ENCODE measurements around the gene RPL36. TPM values are rescaled to one million over a fixed set of nuclear protein-coding genes. Genes with fewer than 3 reads are reported as not detected.

RPL36 gene
- polyA plus RNA-seq, 3 donors = 635 to 979 (median 767) TPM

DNA sequence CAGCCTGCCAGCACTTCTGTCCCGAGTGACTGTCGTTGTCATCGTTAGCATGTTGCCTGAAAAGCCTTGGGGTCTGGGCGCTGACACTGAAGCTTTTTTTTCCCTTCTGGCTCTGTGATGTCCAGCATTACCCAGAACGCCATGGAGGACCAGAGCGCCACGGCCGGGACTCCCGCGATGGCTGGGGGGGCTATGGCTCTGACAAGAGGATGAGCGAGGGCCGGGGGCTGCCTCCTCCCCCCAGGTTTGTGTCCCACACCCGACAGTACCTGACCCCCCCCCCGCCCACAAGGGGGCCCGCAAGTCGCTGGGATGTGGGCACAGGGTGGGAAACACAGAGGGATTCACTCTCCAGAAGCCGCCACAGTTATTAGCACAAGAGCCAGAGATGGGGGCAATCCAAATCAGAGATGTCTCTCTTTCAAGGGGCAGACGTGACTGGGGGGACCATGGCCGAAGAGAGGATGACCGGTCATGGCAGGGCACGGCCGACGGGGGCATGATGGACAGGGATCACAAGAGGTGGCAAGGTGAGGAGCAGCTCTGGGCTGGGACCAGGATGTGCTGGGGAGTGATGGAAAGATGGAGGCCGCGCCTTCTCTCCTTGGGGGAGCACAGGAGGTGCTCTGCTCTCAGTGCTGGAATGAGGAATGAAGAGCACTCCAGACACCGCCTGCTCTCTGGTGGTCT lies 23.0 kb upstream of the RPL36 start:
- DNase-seq = no peak

DNA sequence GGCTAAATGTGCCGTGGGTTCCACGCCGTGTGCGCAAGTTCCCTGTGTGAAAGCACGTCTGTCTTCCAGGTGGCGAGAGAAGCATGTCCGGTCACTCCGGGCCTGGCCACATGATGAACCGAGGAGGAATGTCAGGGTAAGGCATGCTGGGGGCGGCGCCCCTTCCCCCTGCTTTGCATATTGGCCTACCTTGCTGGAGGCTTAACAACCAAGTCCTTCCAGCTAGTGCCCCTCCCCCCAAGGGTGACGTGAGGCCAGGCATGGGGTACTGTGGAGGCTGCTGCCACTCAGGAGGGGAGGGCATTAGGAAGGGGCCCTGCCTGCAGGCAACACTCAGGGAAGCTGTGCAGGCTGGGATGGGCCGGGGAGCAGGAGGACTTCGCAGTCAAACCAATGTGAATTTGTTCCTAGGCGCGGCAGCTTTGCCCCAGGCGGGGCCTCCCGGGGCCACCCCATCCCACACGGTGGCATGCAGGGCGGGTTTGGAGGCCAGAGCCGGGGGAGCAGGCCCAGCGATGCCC lies 22.3 kb upstream of the RPL36 start:
- no peak for DNase-seq

DNA sequence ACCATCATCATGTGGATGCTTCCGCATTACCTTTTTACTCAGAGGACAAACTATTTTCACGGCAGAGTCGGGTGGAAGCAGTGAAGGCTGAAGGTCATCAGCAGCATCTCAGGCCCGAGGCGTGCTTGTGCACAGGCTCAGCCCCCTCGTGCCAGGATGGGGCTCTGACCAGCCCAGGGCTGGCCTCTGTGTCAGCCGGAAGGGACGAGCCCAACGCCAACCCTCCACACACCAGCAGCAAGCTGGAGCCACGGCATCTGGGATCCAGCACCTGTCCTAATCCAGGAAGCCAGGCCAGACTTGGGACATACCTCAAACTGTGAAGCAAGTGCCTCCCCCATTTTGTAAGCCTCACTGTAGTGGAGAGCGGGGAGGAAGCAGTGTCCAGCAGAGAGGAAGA lies 20.9 kb upstream of the RPL36 start:
- DNase-seq = no peak

DNA sequence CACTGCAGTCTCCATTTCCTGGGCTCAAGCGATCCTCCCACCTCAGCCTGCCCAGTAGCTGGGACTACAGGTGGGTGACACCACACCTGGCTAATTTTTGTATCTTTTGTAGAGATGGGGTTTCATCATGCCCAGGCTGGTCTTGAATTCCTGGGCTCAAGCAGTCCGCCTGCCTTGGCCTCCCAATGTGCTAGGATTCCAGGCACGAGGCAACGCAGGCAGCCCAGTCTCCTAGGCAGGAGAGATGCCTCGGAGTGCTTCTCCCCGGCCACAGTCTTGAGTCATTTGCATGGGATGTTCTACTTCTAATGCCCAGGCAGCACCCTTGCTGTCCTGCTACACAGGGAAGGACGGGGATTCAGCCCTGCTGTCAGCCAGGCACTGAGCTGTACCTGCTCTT lies 18.5 kb upstream of the RPL36 start:
- DNase-seq = no peak

DNA sequence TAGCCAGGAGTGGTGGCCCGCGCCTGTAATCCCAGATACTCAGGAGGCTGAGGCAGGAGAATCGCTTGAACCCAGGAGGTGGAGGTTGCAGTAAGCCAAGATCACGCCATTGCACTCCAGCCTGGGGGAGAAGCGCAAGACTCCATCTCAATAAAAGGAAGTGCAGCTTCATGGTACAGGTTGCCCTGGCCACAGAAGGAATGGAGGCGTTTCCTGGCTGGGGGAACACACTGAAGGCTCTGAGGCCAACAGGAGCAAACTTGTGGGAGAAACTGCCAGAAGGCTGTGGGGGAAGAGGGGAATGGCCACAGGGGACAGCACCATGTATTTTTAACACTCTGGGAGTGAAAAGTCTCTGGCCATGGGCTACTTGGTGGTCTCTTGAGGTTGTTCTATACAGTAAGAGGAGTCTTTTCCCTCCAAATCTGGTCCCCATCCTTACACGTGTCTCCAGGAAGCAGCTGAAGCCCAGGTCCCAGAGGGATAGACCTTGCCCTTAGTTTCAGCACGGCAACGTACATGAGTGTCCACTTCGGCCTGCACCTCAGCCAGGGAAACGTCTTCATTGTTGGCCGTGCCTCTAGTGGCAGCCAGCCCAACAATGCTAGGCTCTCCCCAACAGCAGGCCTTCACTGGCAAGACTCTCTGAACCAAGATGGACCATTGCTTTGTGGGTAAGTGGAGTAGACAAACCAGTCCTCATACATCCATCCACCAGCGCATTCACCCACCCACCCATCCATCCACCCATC lies 17.2 kb upstream of the RPL36 start:
- no peak for DNase-seq

DNA sequence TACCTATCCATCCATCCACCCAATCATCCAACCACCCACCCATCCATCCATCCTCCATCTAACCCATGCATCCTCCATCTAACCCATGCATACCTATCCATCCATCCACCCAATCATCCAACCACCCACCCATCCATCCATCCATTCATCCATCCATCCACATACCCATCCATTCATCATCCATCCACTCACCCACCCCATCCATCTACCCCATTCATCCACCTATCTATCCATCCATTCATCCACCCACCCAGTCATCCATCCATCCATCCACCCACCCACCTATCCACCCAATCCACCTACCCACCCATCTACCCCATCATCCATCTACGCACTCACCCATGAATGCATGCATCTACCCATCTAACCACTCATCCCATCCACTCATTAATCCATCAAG lies 16.3 kb upstream of the RPL36 start:
- no peak for DNase-seq

DNA sequence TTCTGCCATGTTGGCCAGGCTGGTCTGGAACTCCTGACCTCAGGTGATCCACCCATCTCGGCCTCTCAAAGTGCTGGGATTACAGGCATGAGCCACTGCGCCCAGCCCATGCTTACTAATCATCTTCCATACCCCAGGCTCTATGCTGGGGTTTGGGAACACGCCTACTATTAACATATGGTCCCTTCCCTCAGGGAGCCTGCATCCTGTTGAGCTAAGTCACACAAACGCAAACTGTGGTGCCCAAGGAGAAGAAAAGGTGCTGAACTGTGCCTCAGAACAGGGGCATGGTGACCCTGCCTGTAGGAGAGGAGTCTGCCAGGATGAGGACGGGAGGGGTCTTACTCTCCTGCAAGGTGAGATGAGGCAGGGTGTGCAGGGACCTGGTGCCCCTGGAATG lies 15.4 kb upstream of the RPL36 start:
- no peak for DNase-seq

DNA sequence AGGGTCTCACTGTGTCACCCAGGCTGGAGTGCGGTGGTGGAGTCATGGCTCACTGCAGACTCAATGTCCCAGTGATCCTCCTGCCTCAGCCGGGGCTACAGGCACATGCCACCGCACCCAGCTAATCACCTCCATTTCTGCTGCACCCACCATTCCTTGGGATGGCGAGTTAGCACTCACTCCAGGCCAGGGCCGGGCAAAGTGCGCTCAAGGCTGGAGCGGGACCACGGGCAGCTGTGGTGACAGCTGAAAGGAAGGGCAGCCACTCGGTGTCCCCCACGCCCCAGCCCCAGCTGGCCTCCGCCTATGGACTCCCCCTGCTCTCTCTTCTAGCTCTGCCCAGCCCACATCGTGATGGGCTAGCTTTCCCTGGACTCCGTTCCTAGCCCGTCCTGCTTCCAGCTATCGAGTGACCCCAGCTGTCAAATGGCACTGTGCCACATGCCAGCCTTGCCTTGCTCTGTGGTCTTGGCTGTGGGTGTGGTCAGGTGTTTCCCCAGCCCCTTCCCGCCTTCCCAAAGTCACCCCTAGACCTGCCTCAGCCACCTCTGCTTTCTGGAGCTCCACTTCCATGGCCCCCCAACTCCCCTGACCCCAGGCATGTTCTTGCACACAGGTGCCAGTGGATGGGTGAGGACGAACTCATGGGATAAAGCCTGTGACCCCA lies 13.9 kb upstream of the RPL36 start:
- no peak for DNase-seq

DNA sequence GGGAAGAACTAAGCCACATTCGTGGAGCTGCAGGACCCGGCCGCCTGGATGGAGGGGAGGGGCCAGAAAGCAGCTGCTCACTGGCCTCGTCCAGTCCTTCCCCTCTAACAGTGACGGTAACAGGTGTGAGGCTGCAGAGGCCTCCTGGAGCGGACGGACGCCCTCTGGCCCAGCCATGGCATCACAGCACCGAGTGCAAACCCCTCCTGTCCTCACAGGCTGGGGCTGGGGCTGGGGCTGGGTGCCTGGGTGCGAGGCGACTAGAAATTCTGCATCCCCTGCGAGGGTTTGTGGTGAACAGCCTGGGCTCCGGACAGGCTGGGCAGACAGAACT lies 13.4 kb upstream of the RPL36 start:
- DNase-seq = no peak

DNA sequence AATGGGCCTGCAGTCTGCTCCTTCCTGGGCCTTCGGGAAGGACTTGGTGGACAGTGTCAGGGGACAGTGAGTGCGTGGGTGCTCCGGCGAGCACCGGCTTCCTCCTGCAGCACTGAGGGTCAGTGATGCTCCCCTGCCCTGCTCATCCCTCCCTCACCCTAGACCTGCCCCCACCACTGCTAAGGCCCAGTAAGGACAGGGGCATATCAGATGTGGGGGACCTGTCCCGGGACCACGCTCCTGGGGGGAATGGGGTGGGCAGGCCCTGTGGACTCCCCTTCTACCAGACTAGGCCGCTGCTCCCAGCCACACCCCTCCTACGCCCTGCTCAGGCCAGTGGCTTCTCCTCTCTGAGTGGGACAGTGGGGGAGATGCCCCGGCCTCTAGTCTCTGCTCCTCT lies 13.0 kb upstream of the RPL36 start:
- DNase-seq = no peak

DNA sequence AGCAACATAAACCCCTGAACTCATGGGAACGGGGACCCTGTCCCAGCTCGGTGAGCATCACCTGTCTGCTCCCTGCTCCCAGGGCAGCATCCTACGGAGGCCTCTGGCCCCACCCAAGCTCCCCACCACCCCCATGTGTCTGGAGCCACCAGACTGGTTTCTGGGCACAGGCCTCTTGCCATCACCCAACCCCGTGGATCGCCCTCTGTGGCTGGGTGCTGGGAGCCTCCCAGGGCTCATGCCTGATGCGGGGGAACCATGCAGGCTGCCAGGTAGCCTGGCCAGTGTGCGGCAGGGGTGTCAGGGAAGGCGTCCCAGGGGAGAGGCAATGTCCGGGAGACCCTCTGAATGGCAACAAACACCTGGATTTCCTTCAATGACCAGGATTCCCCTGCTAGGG lies 12.5 kb upstream of the RPL36 start:
- no peak for DNase-seq

DNA sequence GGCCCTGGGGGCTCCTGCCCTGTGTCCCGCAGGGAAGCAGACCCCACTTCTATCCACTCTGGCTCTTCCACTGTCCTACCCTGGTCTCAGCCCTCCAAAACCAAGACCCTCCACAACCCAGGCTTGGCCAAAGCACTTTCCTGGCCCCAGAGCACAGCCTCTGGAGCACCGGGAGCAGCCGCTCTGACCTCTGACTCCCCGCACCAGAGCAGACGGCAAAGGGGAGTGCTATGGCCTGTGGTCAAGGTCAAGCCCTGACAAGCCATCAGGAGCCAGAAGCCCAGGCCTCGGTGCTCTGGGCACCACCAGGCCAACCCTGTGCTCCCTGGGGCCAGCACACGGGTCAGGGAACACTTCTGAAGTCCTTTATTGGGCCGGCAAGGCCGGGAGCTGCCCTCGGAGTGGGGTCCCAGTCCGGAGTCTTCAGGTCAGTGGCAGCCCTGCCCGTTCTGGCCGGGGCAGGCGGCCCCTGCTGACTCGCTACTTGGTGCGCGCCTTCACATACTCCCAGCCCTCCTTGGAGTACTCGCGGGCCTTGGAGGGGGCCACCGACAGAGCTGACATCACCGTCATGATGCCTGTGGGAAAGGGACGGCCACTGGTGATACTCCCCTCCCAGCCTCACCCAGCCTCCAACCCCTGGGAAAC lies 11.9 kb upstream of the RPL36 start:
- no peak for DNase-seq

DNA sequence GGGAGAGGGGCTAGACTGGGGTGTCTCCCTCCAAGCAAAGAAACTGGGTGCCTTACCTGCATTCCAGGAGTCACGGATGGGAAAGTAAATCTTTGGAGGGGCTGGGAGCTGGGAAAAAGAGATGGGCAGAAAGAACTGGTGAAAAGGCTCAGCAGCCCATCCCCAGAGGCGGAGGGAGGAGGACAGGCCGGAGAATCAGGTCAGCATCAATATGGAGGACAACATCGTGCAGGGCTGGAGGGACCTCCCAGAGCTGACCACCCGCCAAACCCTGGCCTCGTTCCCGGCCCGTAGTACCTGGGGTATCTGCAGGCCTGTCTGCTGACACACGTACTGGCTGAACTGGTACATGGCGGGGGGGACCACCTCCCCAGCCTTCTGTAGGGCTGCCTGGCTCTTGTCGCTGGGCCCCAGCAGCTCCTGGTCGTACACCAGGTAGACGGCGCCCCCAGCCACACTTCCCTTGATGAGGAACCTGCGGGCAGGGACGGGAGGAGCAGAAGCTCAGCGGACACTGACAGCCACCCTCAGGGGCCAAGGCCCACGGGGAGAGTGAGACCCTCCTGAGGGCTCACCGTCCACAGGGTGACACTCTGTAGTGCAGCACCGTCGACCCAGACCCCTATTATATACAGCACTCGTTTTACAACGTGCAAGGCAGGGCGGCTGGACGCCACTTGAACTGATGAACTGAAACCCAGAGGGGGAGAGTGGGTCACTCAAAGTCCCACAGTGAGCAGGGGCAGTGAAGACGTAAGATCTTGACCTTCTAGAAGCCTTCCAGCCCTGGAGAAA lies 10.6 kb upstream of the RPL36 start:
- no peak for DNase-seq

DNA sequence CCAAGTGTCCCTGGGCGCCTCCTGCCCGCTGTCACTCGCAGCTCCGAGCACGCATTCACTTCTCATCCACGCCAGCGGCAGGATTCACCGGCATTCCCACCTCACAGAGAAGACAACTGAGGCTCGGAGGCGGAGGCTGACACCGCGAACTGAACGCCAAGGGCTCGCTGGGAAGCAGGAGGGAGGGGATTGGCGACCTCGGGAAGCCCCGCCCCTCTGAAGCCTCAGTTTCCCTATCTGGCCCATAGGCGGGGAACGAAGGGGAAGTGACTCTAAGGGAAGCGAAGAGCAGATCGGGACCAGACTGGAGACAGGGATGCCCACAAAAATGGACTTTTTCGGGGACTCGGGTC lies 10.0 kb upstream of the RPL36 start:
- DNase-seq = no peak

DNA sequence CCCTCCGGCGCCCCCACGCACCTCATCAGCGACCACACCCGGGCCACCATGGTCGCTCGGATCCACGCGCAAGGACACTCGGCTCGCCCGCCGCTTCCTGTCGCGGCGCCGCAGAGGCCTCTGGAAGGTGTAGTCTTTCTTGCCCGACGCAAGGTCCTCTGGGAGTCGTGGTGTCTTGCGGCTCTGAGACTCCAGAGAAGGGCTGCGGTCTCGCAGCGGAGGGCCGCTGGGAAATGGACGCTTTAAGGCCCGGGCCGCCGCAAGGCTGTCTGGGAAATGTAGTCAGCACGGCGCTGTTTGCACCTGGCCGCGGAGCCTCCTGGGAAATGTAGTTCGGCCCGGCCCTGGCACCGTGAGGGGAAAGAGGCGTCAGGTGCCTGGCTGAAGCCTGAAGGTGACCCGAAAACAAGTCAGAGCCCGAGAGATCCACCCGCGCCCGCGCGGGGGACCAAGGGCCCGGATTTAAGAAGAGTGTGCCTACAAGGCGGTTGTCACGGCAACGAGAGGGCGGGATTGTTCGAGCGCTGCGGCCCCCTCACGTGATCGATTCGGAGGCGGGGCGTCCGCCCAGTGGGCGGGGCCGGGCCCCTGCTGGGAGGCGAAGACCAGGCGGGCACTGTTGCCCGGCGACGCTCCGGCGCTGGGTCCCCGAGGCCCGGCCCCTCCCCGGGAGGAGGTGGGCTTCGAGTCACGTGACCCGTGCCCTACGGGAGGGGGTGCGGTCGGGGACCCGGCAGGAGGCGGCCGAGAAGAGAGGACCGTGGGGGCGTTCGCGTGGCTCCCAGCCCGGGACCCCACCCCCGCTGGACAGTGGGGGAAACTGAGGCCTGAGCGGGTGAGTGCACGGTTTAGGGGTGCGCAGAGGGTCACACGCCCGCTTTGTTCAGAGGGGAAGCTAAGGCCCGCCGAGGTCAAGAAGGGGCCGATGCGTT lies 9.4 kb upstream of the RPL36 start, which contains the start of the genes HSD11B1L and MICOS13:
TSS of gene HSD11B1L (plus strand) at position 591 of the 932 bp plus-strand sequence. CDS start 3,806 bp downstream, outside the sequence.
TSS of gene MICOS13 (minus strand) at position 80 of the 932 bp plus-strand sequence. CDS start at position 50, 30 bp downstream.
- DNase-seq = peak; percentile 99

DNA sequence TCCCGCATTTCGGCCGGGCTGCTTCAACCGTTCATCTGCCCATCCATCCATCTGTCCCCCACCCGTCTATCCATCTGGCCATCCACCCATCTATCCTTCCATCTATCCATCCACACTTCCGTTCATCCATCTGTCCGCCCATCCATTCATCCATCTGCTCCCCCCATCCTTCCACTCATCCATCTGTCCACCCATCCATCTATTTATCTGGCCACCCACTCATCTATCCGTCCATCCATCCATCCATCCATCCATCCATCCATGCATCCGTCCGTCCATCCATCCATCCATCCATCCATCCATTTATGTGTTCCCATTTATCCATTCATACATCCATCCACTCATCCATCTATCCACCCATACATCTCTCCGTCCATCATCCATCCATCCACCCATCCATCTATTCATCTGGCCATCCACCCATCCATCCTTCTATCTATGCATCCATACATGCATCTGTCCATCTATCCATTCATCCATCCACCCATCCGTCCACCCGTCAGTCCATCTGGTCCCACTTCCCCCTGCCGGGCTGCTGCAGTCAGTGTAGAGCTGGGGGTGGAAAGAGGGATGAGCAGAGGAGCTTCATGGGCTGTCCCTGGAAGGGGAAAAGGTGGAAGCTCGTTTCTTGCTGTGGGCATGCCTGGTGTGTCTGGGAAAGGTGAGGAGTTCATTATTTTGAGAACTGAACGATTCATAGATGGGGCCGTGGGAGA lies 8.5 kb upstream of the RPL36 start:
- no peak for DNase-seq

DNA sequence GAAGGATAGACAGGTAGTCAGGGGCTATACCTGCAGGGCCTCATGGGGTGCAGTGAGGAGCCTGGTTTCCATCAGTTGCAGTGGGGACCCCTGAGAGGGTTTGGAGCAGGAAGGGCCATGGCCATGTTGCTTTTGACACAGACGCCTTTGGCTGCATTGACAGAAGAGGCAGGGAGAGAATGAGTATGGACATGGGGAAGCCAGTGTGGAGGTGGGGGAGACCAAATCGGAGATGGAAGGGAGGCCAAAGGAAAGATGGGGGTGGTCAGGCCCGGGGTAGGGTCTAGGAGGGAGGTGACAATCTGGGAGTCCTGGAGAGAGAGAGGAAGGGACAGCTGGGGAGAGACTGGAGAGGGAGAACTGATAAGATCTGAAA lies 8.0 kb upstream of the RPL36 start:
- DNase-seq = no peak

DNA sequence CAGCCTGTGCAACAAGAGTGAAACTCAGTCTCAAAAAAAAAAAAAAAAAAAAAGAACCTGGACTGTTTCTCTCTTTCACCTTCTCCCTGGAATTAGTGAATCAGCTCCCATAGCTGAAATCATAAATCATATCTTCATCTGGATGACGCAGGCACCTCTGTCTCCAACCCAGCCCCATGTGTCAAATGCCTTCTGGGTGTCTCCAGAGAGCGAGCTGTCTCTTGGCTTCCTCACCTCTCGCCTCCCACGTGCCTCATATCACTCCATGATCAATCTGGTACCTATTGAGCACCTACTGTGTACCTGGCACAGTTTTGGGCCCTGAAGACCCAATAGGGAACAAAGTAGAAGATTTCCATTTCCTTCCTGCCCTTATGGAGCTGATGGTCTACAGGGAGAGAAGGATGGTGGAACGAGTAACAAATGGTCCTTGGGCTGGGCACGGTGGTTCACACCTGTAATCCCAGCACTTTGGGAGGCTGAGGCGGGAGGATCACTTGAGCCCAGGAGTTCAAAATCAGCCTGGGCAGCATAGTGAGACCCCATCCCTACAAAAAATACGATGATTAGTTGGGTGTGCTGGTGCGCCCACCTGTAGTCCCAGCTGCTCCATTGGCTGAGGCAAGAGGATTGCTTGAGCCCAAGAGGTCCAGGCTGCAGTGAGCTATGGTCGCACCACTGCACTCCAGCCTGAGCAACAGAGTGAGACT lies 6.8 kb upstream of the RPL36 start:
- DNase-seq = no peak

All from renal pelvis (tissue), 4 donors.